Left ventricle myocardium superior (tissue), 1 donor: Measurements from ENCODE around the gene RNF224. TPM values are rescaled to one million over a fixed set of nuclear protein-coding genes. Genes with fewer than 3 reads are reported as not detected.
A peak's percentile ranks its signal among the peaks of the same experiment; 100 is the strongest.
"Not testable (repeated sequence)": the region's sequence is repeated elsewhere in the genome, so short reads cannot be mapped to it uniquely, and the experiment has no call there.

Source experiments
- ATAC-seq: fragments of 200-7000 bp; cut with Tn5 transposase; one replicate; pipeline ENCODE4 v1.9.1; 2020; ENCODE audit warnings: mild to moderate bottlenecking, moderate library complexity
- DNase-seq: peaks from one replicate; pipeline ENCODE4 v3.0.0-alpha.2; 2020
- intact Hi-C: fragments of 100-400 bp; cut with micrococcal nuclease; formaldehyde crosslinking; loops from one replicate; pipeline ENCODE4 v1.11.0; 2022
- total RNA-seq: library from RNA; stranded (reverse); fragmentation: NEBNext Ultra II Directional; extraction: Animal tissue kit (Norgen Biotek cat#: 25700); gene quantifications from one replicate; pipeline ENCODE4 v1.2.1, GENCODE V29; 2021
- donor health status: DM: no; HTN: yes; CAD: no; lungs with severe emphysema.

The RNF224 gene
- total RNA-seq, 1 donor from 2014 or later = not detected

DNA sequence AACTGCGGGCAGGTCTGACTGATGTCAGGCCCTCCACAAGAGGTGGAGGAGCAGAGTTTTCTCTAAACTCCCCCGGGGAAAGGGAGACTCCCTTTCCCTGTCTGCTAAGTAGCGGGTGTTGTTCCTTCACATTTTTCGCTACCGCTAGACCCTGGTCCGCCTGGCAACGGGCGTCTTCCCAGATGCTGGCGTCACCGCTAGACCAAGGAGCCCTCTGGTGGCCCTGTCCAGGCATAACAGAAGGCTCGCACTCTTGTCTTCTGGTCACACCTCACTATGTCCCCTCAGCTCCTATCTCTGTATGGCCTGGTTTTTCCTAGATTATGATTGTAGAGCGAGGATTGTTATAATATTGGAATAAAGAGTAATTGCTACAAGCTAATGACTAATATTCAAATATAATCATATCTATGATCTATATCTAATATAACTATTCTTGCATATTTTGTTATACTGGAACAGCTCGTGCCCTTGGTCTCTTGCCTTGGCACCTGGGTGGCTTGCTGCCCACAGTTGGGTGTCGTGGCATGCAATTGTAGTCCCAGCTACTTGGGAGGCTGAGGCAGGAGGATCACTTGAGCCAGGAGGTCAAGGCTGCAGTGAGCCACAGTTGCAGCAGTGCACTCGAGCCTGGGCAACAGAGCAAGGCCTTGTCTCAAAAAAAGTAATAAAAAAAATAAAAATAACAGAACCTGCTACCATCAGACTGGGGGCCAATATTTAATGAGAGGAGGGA is 35.0 kb downstream of the RNF224 start:
- DNase-seq, ATAC-seq, intact Hi-C loops: not testable (repeated sequence)

DNA sequence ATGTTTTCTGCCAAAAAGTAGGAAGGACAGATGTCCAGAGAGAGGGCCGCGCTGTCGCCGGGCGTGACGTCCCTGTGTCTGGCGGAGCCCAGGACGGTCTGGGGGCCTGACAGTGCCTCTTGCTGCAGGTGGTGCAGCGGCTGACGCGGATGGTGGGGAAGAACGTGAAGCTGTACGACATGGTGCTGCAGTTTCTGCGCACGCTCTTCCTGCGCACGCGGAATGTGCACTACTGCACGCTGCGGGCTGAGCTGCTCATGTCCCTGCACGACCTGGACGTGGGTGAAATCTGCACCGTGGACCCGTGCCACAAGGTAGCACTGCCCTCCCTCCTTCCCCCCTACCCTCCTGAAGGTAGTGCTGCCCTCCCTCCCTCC is 35.6 kb downstream of the RNF224 start:
- no peak for DNase-seq
- intact Hi-C loops = no loop called here
- peak; percentile 16 for ATAC-seq

DNA sequence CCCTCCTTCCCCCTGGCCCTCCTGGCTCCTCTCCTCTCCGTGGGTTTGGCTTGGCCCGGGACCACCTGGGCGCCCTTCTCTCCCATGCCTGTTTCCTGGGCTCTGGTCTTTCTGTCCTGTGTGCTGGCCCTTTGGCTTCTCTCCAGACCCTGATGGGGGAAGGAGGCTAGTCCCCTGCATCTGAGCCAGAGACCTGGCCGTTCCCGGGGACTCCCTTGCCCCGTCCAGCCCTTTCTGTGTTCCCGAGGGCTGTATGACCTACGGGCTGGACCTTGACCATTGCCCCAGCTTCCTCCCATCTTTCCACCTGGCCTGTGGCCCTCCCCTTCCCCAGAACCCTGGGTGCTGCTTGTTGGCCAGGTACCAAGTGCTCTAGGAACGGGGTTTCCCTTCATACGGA is 36.2 kb downstream of the RNF224 start:
- ATAC-seq (no peak), DNase-seq (no peak)
- intact Hi-C loops = no loop called here

DNA sequence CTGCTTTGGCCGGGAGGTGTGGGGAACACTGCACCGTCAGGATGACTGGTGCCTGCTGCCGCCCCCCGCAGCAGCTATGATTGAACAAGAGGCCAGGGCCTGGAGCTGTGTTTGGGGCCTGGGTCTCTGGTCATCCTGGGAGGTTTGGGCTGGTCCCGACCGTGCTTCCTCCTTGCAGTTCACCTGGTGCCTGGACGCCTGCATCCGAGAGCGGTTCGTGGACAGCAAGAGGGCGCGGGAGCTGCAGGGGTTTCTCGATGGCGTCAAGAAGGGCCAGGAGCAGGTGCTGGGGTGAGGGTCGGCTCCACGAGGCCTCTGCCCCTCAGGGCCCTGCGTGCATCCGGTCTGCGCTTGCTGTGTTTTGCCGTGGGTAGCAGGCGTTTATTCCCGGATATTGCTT is 36.8 kb downstream of the RNF224 start:
- ATAC-seq (no peak), DNase-seq (no peak)
- intact Hi-C loops = no loop called here

DNA sequence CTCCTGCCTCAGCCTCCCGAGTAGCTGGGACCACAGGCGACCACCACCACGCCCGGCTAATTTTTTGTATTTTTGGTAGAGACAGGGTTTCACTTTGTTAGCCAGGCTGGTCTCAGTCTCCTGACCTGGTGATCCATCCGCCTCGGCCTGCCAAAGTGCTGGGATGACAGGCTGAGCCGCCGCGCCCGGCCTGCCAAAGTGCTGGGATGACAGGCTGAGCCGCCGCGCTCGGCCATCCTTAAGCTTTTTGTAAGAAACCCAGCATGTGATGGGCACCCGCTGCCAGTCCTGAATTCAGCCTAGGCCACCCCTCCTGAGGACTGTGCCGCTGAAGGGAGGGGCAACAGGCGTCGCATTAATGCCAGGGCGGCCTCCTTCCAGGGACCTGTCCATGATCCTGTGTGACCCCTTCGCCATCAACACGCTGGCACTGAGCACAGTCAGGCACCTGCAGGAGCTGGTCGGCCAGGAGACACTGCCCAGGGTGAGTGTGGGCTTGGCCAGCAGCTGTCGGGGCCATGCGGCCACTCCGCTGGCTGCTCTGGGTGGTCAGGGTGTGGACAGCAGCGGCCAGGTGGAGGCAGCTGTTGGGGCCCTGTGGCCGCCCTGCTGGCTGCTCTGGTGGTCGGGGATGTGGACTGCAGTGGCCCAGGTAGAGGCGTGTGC is 38.3 kb downstream of the RNF224 start:
- ATAC-seq (no peak), DNase-seq (no peak)
- intact Hi-C loops = no loop called here

DNA sequence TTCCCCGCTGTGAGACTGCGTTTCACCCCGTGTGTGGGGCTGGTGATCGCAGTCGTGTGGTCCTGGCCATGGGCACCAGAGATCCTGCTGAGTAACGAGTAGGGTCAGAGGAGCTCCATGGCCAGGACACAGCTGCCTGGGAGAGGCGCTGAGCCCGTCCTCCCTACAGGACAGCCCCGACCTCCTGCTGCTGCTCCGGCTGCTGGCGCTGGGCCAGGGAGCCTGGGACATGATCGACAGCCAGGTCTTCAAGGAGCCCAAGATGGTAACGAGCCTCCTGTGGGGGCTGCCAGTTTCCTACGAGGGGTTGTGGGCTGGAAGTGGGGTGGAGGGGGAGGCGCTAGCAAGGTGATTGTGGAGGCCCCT is 38.8 kb downstream of the RNF224 start:
- intact Hi-C loops = no loop called here
- no peak for DNase-seq
- no peak for ATAC-seq

DNA sequence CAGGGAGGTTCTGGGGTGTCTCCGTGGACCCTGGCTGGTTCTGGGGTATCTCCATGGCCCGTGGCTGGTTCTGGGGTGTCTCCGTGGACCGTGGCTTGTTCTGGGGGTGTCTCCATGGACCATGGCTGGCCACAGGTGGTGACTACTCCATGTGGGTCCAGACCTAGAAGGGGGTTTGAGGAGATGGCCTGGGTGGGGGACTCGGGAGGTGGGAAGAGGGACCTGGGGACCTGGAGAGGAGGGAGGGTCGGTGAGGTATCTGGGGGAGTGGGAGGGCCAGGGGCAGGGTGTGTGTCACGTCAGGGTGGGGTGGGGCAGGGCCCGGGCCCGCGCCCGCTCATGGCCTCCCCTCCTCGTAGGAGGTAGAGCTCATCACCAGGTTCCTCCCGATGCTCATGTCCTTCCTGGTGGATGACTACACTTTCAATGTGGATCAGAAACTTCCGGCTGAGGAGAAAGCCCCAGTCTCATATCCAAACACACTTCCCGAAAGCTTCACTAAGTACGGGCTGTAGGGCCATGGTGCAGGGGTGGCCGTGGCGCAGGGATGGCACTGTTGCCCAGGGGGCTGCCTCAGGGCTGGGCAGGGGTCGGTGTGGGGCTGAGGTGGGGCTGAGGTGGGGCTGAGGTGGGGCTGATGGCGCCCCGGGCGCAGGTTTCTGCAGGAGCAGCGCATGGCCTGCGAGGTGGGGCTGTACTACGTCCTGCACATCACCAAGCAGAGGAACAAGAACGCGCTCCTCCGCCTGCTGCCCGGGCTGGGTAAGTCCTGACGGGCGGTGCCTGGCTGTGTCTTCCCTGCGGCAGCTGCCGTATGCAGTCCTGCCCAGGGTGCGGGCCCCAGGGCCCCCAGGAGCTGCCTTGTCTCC is 39.5 kb downstream of the RNF224 start:
- no peak for ATAC-seq
- DNase-seq = no peak
- intact Hi-C loops = no loop called here

DNA sequence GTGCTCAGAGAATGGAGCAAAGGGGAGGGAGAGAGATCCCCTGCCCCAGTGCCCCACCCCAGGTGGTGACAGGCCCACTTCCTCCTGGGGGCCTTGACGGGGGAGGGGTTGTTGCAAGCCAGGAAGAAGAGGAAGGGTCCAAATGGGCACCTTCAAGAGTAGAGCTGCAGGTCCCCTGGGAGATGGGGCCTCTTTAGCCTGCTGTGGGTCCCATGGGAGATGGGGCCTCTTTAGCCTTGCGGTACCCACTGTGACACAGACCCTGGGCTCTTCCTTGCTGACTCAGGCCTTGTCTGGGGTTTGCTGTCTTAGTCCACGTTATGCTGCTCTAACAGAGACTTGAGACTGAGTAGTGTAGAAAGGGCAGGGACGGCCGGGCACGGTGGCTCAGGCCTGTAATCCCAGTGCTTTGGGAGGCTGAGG is 40.6 kb downstream of the RNF224 start:
- no peak for DNase-seq
- ATAC-seq = no peak
- intact Hi-C loops = no loop called here

DNA sequence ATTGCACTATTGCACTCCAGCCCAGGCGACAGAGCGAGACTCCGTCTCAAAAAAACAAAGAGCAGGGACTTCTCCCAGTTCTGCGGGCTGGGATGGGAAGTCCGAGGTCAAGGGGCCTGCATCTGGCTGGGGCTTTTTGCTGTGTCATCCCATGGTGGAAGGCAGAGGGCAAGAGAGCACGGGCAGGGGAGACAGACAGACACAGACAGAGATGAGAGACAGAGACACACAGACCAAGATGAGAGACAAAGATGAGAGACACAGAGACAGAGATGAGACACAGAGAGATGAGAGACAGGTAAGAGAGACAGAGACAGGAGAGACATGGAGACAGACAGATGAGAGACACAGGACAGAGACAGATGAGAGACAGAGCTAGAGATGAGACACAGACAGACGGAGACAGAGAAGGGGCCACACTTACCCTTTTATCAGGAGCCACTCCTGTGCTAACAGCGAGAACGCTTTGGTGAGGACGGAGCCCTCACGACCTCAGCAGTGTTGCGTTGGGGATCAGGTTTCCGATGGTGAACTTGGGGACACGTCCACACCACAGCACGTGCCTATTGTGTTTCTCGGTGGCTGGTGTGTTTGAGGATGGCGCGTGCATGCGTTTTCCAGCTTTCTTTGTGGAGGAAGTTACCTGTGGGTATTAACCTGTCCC is 41.4 kb downstream of the RNF224 start:
- DNase-seq (no peak), ATAC-seq (peak; percentile 16)
- intact Hi-C loops = no loop called here

DNA sequence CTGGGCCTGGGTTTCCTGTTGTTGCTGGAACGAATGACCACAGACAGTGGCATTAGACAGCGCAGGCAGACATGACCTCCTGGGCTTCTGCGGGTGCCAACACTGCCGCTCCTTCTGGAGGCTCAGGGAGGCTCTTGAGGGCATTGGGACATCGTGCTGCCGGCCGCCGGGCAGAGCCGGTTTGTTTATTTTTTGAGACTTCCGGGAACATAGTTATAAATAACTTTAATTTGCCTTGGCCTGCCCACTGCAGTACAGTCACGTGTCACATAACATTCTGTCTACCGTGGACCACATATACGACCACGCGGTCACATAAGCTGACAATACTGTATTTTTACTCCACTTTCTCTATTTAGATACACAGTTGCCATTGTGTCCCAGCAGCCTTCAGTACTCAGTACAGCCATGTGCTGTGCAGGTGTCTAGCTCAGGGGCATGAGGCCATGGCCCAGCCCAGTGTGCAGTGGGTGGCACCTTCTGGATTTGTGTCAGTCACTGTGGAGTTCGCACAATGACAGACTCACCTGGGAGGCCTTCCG is 42.0 kb downstream of the RNF224 start:
- intact Hi-C loops = no loop called here
- peak; percentile 73 for ATAC-seq
- peak; percentile 70 for DNase-seq

DNA sequence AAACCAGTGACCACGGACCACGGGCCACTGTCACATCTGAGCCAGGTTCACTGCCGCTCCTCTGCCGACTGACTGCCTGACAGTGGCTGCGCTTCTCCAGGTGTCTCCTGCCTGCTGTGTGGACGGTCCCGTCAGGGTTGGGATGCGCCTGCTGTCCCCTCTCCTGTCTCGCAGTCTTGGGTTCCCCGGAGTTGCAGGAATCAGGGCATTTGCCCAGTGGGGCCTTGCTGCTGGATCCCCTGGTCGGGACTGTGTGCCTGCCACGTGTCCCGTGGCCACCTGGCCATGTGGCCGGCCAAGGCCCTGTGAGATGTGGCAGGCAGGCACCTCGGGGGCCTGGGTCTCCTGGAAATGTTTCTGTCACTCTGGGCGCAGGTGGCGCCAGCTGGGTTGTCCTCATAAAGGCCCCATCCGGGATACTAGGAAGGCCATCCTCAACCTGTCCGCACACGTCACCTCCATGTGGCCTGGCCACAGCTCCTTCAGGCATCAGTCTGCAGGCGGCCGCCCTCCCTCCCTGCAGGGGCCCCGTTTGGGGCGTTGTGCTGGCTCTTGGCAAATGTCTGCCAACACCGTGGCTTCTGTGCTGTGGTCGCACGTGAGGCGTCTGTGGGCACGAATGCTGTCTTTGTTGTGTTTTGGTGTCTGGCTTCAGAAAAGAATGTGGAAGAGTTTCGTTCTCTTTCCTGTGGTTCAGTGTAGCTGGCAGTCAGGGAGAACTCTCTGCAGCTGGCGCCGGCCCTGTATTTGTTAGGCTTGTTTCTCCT is 43.8 kb downstream of the RNF224 start:
- DNase-seq (no peak), ATAC-seq (peak; percentile 4)
- intact Hi-C loops = no loop called here

DNA sequence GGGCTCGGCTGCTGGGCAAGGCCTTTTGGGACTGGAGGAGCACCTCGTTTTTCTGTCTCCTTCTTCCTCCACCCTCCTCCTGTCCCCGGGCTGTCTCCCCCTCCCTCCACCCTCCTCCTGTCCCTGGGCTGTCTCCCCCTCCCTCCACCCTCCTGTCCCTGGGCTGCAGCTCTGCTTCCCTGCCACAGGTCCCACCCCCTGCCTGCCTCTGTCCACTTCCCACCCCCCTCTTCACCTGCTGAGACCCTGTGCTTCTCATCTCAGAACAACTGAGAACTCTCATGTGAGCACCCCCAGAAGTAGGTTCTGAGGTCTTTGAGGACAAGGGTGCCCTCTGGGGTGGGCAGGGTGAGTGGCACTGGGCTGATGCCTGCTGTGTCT is 44.4 kb downstream of the RNF224 start:
- intact Hi-C loops = no loop called here
- DNase-seq = no peak
- no peak for ATAC-seq

DNA sequence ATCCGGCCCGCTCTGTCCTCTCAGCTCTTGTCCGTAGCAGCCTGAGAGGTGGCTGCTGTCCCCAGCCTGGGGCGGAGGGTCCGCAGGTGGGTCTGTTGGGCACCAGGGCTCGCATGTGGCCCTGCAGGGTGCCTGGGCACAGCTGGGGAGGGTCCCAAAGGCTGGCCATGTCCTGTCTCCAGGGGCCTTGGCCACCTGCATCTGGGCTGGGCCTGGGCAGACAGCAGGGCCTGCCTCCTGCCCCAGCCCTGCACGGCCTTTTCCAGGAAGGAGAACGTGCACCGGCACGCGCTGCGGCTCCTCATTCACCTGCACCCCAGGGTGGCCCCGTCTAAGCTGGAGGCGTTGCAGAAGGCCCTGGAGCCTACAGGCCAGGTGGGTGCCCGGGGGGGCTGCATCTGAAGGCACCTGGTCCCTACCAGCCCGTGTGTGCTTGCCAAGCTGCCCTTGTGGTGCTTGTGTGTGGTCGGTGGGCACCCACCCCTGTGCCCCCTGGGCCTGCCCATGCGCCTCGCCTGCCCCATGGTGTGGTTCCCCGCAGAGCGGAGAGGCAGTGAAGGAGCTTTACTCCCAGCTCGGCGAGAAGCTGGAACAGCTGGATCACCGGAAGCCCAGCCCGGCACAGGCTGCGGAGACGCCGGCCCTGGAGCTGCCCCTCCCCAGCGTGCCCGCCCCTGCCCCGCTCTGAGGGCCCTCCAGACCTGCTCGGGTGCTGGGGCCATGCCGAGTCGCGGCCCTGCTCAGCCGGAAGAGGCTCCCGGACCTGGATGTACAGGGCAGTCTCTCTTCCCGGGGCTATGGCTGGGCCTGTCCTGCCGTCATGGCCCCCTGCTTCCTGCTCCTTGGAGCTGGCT is 45.2 kb downstream of the RNF224 start:
- DNase-seq (no peak), ATAC-seq (no peak)
- intact Hi-C loops = no loop called here

DNA sequence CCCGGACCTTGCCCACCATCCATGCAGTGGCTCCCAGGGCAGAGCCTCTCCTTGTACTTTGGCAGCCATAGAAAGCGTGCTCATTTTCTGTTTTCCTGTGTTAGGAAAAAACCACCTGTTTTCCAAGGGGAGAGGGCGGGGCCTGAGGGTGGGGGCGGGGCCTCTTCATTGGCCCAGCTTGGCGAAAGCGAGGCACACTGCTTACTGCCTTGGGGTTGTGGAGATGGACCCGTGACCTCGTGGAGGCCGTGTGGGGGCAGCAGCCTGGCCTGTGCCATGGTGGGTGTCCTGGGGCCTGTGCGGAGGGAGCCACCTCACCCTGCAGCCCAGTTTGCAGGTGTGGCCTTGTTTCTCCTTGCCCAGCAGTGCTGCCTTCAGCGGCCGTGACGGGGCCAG is 45.8 kb downstream of the RNF224 start:
- intact Hi-C loops = no loop called here
- ATAC-seq (no peak), DNase-seq (no peak)

DNA sequence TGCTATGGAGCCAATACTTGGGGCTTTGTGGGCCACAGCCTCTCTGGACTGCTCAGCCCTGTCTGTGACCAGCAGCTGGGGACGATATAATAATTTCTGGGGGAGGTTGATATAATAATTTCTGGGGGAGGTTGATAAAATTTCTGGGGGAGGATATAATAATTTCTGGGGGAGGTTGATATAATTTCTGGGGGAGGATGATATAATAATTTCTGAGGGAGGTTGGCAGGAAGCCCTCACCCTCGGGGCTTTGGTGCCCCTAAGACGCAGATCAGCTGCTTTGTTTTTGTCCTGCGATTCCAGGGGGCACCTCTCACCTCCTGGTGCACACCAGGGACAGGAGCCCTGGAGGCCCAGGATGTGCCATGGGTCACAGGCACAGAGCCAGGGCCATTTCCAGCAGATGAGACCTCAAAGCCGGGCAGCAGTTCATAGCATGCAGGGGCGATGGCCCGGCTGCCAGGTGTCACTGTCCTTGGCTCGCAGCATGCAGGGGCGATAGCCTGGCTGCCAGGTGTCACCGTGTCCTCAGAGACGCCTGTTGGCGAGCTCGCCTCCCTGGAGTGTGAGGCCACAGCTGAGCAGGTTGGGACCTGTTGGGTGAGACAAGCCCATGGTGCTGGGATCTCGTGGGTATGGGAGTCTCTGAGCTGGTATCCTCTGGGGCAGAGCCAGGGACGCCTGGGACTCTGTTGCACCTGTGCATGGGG is 46.5 kb downstream of the RNF224 start:
- peak; percentile 53 for DNase-seq
- no peak for ATAC-seq
- intact Hi-C loops = no loop called here

DNA sequence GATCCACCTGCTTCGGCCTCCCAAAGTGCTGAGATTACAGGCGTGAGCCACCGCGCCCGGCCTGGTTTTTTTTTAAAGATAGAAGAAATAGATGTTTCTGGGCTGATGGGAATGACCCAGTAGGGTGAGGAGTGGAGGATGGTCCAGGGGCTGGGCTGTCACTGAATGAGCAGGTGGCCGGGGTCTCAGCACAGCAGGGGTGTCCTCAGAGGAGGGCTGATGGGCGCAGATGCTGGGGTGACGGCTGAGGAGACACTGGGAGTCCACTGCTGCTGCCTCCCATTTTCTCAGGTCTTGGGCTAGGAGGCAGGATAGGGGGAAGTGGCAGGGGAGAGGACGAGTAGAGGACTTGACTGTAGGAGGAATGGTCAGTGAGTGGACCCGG is 47.9 kb downstream of the RNF224 start:
- DNase-seq (no peak), ATAC-seq (no peak)
- intact Hi-C loops = no loop called here
